8988T (cell line): ENCODE results near the gene TSPYL6.

ENCODE experiments used
- DNase-seq: peaks from one replicate; pipeline ENCODE4 v3.0.0; 2011

The TSPYL6 gene

DNA sequence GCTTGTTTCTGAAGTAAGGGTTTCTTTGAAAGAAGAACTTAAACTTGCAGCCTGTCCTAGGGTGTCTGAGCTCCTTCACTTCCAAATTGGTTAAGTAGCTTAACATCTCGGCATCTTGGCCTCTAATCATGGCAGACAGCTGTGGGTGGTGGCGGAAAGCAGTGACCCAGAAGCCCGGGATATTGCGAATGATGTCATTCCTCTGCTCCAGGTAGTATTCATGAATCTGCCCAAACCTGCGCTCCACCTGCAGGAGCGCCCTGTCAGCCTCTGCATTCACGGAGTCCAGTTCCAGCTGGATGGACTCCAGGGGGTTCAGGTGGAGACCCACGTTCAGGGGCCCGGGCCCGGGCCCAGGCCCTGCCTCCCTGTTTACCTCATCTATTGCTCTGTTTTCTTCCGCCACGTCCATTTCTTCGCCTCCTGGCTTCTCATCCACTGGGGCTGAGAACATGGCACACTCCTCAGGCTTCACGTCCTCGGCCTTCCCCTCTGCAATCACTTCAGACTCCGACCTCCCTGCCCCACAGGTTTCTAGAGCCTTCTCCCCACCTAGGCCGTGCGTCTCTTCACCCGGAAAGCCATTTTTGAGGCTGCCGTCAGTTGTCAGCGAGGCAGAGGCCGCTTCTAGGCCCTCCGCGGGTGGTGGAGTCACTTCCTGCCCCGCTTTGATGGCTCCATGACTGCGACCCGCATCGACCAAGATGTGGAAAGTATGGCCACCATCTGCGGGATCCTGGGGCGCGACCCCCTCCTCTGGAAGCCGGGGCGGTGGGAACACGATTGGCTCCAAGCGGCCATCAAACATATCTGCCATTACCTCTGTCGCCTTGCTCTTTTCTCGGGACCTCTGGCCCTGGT is 569 bp downstream of the TSPYL6 start:
- DNase-seq = no peak

DNA sequence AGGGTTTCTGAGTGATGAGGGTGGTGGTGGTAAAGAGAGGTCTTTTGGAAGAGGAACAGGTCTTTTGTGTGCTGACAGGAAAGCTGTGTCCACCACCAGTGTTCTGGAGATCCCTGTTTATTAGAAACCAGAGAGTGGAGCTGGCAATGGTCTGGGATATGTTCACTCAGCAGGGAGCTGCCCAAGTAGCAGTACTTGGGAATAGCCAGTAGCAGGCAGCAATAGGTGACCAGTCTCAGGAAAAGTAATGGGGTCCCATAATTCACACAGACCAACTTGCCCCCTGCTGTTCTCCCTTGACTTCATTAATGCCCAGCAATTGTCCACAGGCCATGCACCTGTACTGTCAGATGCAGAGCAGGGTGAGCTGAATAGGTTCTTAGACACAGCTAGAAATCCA is 1.8 kb downstream of the TSPYL6 start:
- no peak for DNase-seq

DNA sequence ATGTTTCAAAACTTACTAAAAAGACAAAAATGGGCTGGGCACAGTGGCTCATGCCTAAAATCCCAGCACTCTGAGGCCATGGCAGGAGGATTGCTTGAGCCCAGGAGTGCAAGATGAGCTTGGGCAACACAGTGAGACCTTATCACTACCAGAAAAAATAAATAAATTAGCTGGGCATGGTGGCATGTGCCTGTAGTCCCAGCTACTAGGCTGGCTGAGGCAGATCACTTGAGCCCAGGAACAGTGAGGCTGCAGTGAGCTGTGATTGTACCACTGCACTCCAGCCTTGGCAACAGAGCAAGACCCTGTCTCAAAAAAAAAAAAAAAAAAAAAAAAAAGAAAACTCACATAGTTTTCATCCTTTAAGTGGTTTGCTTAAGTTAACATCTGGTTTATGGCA is 6.4 kb downstream of the TSPYL6 start:
- no peak for DNase-seq

DNA sequence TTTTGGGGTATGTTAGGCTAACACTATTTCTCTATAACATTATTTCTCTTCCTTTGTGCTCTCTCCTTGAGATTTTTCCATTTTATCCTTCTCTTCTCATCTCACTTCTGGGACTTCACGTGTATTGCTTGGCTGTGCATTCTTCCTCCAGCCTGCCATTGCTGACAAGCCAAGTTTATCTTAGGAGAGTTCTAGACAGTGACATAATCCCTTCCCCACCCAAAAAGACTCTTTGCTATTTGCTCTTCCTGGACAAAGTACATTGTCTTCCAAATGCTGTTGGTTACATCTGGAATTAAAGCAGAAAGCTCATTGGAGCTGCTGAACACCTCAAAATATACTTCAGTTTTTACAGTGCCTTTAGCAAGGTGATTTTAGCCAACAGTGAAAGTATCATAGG is 8.9 kb downstream of the TSPYL6 start:
- DNase-seq = no peak

DNA sequence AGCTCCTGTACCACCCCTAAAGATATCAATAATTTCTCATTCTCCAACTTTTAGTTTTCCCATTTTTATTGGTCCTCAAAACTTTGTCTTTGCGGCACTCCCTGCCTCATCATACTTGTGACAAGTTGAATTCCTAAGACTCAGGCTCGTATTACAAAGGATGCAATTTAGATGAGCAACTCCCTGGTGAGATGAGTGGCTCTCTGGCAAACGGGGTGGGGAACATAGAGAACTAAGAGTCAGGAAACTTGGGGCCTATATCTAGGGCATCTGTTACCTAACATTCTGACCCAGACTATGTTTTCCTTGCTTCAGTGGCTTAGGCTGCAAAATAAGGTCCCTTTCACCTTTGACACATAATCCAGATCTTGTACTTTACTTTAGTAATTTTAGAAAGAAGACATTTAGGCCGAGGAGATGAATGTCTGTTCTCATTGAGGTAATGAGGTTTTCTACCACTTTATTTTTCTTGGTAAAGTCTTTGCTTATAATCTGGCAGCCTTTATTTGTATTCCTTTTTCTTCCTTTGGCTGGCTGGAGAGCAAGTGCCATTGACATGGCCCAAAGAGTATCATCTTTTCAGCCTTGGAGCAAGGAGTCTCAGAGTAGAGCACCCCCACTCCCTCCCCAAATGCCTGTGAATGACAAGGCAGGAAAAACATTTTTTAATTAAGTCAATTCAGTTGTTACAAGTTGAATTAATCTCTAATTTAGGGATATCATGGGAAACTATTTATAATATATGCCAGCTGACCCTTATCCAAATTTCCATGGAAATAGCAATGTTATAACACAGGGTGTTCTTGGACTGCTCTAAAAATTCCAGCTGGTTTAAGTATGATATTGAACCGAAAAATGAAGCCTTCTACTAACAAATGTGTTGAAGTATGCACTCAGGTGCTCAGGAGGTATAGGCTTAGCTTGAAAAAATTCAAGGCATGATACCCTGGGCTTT is 15.2 kb downstream of the TSPYL6 start:
- DNase-seq = no peak

DNA sequence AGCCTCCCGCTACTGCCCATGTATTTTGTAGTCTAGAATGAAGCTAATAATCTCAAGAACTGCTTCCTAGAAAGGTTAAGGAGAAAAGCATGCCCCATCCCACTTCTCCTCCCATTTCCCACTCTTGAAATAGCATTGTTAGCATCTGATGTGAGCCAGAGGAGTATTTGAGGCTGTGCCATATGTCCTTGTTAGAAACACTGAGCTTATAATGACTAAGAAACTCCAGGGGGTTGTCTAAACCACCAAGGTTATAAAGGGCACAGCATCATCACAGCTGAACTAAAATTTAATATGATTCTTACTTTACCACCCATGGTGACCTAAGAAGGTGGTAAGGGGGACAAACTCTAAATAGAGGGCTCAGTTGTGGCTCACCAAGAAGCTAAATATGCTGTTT is 16.6 kb downstream of the TSPYL6 start:
- DNase-seq = no peak

DNA sequence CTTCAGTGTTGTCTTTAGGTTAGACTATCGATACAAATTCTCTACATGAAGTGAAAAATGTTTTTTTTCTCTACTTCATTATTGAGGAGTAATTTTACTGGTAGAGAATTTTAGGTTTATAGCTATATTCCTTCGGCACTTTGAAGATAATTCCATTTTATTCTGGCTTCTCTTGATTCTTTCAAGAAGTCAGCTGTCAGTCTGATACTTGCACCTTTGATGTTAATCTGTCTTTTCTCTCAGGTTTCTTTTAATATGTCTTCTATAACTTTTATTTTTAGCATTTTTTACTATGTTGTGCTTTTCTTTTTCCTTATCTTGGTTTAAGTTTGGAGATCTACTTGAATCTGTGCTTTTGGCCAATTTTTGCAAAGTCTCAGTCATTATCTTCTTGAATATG is 18.6 kb downstream of the TSPYL6 start:
- no peak for DNase-seq

DNA sequence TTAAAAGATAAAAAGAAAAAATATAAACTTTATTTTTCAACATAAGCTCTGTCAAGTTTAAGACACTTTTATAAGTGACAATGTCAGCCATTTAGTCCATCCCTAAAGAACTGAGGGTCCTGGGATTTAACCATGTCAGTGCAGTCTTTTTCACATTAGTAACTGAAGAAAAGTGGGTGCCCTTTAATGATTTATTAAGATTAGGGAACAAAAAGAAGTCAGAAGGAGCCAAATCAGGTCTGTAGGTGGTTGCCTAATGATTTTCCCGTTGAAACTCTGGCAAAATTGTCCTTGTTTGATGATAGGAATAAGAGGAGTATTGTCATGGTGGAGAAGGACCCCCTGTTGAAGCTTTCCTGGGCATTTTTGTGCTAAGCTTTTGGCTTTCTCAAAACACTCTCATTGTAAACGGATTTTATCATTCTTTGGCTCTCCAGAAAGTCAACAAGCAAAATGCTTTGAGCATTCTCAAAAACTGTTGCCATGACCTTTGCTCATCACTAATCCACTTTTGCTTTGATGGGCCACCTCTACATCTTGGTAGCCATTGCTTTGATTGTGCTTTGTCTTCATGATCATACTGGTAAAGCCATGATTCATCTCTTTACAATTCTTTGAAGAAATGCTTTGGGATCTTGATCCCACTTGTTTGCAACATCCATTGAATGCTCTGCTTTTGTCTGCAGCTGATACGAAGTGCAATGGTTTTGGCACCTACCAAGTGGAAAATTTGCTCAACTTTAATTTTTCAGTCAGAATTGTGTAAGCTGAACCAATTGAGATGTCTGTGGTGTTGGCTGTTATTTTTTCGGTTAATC is 22.0 kb downstream of the TSPYL6 start:
- DNase-seq = no peak

DNA sequence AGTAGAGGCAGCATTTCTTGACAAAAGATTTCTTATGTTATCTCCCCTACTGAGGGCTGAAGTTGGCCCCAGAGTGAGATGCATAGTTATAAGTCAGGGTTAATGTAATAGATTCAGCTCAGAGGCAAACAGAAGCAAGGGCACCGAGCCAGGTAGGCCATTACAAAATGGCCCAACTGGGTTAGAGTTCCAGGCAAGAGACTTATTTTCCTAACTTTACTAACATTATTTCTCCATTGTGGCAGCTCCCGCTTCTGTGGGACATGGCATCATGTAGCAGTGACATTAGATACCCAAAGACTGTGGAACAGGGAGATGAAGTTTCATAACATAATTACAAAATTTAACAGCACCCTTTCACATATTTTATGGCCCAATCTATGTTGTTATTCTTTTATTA is 27.1 kb downstream of the TSPYL6 start:
- DNase-seq = no peak

DNA sequence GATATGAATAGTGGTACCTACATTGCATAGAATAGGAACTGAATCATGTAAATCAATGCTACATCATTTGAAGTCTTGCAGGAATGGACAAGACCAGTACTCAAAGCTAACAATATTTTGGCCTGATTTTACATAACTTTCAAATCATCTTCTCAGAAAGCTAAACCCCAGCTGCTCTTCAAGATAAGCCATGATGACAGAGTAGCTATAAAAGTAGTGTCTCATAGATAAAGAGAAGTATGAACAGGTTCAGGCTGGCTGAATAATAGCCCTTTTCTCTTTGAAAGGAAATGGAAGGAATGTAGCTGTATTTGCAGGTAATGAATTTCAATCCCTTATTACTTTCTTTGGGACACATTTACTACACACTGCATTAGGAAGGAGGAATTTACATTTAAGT is 28.2 kb downstream of the TSPYL6 start:
- no peak for DNase-seq

DNA sequence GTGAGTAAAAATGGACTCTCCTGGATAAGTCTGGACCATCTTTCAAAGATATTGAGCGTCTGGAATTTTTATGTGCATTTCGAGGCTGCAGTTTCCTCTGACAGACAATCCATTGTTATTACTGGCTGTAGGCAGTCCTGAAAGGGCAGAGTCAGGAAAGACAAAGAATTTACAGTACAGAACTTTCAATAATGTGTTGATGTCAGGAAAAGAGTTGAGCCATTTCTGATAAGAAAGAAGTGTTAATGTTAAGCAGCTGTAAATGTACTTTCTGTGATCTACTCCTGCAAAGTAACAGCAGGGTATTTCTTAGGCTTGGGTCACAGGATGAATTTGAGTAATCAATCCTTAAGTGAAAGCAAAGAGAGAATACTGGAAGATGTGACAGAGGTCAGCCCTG is 29.8 kb downstream of the TSPYL6 start:
- no peak for DNase-seq

DNA sequence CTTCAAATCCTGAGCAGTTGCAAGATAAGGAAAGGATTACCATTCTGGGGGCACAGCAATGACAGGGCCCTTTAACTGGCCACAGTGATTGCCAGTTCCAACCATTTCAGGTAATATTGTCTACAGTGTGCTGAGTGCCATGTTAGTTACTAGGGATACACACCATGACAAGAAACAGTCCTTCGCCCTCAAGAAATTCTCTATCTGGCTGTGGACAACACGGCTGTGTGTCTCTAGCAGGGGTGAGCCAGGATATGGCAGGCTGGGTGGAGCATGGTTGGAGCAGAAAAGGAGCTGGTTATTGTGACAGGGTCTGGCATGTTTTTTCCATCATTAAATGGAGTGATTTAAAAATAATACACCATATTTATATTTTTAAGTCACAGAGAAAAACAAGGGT is 31.0 kb downstream of the TSPYL6 start:
- no peak for DNase-seq

DNA sequence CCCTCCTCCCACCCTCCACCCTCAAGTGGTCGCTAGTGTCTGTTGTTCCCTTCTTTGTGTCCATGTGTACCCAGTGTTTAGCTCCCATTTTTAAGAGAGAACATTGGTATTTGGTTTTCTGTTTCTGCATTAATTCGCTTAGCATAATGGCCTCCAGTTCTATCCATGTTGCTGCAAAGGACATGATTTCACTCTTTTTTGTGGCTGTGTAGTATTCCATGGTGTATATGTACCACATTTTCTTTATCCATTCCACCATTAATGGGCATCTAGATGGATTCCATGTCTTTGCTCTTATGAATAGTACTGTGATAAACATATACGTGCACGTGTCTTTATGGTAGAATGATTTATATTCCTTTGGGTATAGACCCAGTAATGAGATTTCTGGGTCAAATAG is 42.9 kb downstream of the TSPYL6 start:
- no peak for DNase-seq

DNA sequence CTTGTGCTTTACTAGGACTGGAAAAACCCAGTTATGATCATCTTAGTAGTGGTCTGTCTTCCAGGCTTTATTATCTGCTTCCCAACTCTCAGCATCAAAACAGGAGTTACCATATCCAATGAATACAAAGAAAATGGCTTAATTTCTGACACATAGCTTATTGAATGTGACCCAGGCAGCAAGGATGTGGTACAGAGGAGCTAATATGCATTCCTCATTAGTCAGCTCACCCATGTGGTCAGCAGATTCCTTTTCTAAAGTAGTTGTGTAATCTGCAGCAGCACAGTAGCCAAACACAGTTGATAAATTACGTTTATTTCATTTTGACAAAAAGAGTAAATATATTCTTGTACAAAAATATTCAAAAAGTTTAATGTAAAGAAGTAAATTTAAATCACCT is 43.6 kb downstream of the TSPYL6 start:
- no peak for DNase-seq

DNA sequence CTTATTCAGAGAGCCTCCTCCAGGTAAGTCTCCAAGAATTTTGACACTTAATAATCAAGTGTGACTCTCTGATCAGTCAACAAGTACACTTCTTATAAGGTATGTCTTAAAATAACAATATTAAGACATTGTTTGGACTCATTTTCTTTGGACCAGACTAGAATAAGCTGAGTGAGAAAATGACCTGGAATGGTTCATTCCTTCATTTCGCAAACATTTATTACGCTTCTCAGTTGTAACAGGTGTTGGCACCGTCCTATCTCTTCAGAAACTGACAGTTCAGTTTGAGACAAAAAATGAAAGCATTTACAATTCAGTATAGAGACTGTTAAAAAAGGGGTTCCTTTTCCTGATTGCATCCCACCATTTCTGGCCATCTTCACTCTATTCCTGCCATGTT is 46.6 kb downstream of the TSPYL6 start:
- no peak for DNase-seq

DNA sequence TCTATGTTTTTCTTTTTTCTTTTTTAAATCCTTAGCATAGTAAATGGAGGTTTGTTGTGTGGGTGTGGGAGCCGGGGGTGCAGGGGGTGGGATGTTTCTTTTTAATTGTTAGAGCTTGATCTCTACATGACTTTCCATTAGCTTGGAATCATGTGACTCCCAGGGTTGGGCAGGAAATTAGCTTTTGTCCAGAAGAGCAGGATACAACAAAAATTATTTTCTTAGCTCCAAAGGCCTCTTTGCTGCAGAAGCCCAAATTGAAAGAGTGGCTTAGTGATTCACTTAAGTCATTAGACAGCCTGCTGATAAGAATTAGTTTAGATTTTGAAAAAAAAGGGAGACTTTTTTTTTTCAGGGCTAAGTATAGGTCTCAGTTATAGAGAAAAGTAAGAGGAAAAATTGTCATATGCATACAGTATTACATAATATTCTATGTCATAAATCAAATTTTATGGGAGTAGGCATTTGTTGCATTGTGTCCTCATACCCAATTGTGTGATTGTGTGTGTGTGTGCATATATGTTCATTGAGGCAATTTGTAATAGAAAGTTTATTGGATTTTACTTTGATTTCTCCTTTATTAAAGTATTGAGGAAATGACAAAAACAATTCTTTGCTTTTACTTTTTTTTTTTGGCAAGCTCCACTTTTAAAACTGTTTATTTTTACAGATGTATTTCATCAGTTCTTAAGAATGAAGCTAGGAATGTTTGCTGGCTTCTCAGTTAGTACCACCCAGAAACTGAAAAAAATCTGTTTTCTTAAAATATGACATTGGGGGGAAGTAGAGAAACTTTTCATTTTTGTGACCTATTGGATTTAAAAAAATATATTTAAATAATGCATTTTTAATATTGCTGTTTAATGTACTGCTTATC is 47.4 kb downstream of the TSPYL6 start:
- no peak for DNase-seq

DNA sequence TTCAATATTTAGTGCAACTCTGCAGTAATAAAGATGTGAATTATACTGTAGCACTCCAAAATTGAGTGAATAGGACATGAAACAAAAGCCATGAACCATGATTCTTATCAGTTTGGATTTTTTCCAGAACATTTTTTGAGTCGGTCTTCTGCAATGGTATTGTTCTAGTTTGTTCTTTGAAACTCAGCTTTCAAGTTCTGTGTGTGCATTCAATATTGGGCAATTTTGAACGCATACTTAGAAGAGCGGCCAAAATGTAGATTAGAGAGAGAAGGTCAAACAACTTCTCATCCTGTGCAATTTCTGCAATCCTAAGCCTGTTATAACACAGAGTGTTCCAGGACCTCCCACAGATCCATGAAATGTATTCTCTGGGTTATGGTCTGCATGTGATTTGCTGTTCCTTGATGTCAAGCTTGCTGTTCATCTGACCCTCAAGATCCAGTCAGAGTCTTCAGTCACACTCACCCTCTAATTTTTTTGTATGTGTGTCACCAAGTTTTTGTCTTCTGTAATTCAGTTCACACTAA is 48.3 kb downstream of the TSPYL6 start:
- no peak for DNase-seq

DNA sequence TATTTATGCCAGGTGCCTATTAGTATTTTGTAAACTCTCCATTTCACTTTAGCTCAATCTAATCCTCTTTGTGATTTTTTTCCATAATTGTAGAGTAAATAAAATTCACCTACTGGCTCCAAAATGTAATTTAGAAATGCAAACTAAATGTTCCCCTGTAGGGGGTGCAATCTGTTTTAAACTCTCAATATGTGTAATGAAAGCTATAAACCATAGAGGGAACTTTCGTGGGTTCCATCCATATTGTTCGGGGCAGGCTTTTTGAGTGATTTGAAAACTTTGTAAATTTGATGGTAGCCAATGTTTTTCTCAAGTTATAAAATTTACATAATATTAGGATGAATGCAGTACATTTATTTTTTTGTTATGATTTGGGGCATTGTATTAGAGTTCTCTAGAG is 49.4 kb downstream of the TSPYL6 start:
- DNase-seq = peak; percentile 13

DNA sequence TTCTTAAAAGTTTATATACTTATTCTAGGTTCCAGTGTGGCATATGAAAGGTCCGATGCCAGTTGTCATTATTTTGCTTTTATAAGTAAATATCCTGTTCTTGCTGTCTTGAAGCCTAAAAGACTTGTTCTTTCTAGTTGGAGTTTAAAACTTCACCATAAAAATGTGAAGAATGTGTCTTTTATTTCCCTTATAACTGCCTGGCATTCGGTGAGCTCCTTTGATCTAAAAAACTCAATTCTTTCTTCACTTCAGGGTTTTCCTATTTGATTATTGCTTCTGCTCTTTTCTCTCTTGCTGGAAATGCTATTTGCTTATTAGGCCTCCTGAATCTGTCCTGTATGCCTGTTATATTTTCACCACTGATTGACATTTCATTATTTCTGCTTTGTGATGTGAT is 51.6 kb downstream of the TSPYL6 start:
- no peak for DNase-seq
